ENCODE measurements around the gene SNX8.

The SNX8 gene

DNA sequence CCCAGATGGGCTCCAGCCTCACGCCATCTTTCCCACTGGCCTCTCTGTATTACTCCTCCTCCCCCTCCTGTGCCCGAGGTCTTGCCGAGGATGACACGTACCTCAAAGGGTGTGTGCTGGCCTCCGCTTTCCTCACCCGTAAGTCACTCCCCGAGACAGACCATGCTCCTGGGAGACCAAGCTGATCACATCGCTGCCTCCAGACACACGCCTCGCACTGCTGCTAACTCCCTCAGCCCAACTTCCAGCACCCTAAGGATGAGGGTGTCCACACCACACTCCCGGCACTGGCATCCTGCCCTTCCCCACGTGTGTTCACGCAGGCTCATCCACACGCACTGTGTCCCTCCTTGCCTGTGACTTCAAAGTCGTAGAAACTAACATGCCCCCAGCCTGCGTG lies 105.5 kb downstream of the SNX8 start:
- H2AFZ ChIP-seq (ENCODE audit: low read depth, low read length), result no peak overlapping the region
- H3K27ac ChIP-seq (ENCODE audit: low read length), result no peak overlapping the region
- no peak overlapping the region for H3K9ac ChIP-seq (ENCODE audit: low read length)
- H3K27me3 ChIP-seq (ENCODE audit: low read depth, low read length), result no peaks in the 10 kb centered on the region
- H3K9me3 ChIP-seq (ENCODE audit: insufficient read depth, low read length), result no peaks in the 10 kb centered on the region
- H3K4me2 ChIP-seq (ENCODE audit: low read length), result no peak overlapping the region
- H3K36me3 ChIP-seq (replicated peaks; ENCODE audit: low read depth, low read length), result peaks cover 6% of the 10 kb centered on the region
- no peaks in the 10 kb centered on the region for H3K79me2 ChIP-seq (ENCODE audit: low read length)
- no peak overlapping the region for H3K4me3 ChIP-seq (ENCODE audit: low read length)
- H4K20me1 ChIP-seq (ENCODE audit: insufficient read depth, low read length), result no peaks in the 10 kb centered on the region
- no peak for TF ChIP-seq EZH2phosphoT487 (IDR thresholded peaks at IDR 0.05; ENCODE audit: low read depth)
- TF ChIP-seq, protein P1, sequence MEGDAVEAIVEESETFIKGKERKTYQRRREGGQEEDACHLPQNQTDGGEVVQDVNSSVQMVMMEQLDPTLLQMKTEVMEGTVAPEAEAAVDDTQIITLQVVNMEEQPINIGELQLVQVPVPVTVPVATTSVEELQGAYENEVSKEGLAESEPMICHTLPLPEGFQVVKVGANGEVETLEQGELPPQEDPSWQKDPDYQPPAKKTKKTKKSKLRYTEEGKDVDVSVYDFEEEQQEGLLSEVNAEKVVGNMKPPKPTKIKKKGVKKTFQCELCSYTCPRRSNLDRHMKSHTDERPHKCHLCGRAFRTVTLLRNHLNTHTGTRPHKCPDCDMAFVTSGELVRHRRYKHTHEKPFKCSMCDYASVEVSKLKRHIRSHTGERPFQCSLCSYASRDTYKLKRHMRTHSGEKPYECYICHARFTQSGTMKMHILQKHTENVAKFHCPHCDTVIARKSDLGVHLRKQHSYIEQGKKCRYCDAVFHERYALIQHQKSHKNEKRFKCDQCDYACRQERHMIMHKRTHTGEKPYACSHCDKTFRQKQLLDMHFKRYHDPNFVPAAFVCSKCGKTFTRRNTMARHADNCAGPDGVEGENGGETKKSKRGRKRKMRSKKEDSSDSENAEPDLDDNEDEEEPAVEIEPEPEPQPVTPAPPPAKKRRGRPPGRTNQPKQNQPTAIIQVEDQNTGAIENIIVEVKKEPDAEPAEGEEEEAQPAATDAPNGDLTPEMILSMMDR (IDR thresholded peaks at IDR 0.05; ENCODE audit: low read depth, low read length), result no peak
- H3K4me1 ChIP-seq (ENCODE audit: low read length), result peaks cover 4% of the 10 kb centered on the region; the same call in 1 of the 2 replicates

DNA sequence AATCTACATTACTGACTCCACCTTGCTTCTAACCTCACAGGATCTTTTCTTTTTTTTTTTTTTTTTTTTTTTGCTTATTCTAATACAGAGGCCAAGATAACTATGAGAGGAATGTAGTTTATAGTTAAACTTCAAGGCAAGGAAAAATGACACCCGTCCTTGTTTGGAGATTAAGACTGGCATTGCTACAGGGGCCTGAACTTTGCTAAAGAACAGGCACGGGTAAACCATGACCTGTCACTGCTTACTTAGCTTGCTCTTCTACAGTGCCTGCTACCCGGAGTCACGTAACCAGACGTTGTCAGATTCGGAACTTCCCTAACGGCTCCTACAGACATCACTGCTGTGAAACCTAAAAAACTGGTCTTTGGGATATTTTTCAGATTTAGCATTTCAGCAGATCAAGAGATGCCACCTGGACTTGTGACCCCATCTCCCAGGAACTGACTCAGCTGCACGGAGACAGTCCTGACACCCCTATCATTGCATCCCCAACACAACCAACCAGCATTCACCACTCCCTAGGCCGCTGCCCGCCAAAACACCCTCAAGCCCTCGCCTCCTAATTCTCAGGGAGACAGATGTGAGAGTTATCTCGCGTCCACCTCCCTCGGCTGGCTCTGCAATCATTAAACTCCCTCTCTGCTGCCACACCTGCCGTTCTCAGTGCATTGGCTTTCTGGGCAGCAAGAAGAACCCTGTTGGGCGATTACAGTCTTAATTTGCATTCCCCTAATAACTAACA lies 109.0 kb downstream of the SNX8 start:
- no peak overlapping the region for H3K4me3 ChIP-seq (ENCODE audit: low read length)
- H2AFZ ChIP-seq (ENCODE audit: low read depth, low read length), result no peak overlapping the region
- H3K4me2 ChIP-seq (ENCODE audit: low read length), result no peak overlapping the region
- peaks cover 7% of the 10 kb centered on the region for H3K36me3 ChIP-seq (replicated peaks; ENCODE audit: low read depth, low read length)
- no peak overlapping the region for H3K27ac ChIP-seq (ENCODE audit: low read length)
- TF ChIP-seq, protein P1 (IDR thresholded peaks at IDR 0.05; ENCODE audit: low read depth, low read length), result no peak
- no peak for TF ChIP-seq EZH2phosphoT487 (IDR thresholded peaks at IDR 0.05; ENCODE audit: low read depth)
- no peak overlapping the region for H3K9ac ChIP-seq (ENCODE audit: low read length)
- H3K4me1 ChIP-seq (ENCODE audit: low read length), result peaks cover 6% of the 10 kb centered on the region; the same call in 1 of the 2 replicates
- no peaks in the 10 kb centered on the region for H3K27me3 ChIP-seq (ENCODE audit: low read depth, low read length)
- no peaks in the 10 kb centered on the region for H3K9me3 ChIP-seq (ENCODE audit: insufficient read depth, low read length)
- no peaks in the 10 kb centered on the region for H4K20me1 ChIP-seq (ENCODE audit: insufficient read depth, low read length)
- no peaks in the 10 kb centered on the region for H3K79me2 ChIP-seq (ENCODE audit: low read length)

DNA sequence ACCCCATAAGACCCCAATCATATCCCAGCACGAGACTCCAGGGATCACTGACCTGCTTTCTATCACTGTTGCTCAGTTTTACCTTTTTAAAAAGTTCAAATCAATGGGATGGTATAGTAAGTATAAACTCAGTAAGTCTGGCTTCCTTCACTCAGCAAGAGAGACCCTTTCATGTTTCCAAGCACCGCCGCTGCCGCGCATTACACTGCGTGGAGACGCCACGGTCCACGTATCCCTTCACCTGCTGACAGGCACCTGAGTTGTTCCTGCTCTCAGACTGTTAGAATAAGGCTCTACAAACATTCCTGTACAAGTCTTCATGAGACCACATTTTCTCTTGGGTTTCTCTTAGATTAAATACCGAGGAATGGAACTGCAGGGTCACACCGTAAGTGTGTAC lies 109.8 kb downstream of the SNX8 start:
- no peak for TF ChIP-seq EZH2phosphoT487 (IDR thresholded peaks at IDR 0.05; ENCODE audit: low read depth)
- TF ChIP-seq, protein P1 (IDR thresholded peaks at IDR 0.05; ENCODE audit: low read depth, low read length), result no peak
- Histone ChIP-seq H2AFZ (ENCODE audit: low read depth, low read length) (no peak overlapping the region), H3K36me3 (replicated peaks; ENCODE audit: low read depth, low read length) (peaks cover 8% of the 10 kb centered on the region), H3K9me3 (ENCODE audit: insufficient read depth, low read length) (no peaks in the 10 kb centered on the region), H3K9ac (ENCODE audit: low read length) (no peak overlapping the region), H3K27me3 (ENCODE audit: low read depth, low read length) (no peaks in the 10 kb centered on the region), H3K27ac (ENCODE audit: low read length) (no peak overlapping the region), H3K4me2 (ENCODE audit: low read length) (no peak overlapping the region), H3K4me3 (ENCODE audit: low read length) (no peak overlapping the region), H3K79me2 (ENCODE audit: low read length) (no peaks in the 10 kb centered on the region), H3K4me1 (ENCODE audit: low read length) (peaks cover 6% of the 10 kb centered on the region; the same call in 1 of the 2 replicates), H4K20me1 (ENCODE audit: insufficient read depth, low read length) (no peaks in the 10 kb centered on the region)

DNA sequence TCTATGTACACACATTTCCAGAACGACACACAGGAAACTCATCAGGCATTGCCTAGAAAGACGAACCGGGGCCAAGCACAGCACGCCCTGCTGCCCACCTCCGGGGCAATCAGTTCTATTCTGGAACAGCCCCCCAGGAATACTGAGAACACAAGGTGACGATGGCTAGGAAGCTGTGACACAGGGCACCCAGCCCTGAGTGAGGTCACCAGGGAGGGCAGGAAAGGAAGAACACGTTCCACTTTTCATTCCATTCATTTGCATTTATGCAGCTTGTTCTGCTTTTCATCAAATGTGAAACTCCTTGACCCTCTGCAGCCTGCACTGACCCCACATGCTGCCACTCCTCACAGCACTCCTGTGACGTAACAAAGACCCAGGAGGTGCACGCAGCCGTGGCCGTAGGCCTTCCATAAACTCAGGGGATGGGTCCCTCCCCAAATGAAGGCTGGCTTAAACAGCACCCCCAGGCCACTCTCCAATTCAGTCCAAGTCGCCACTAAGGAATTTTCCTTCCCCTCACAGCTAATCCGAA lies 110.4 kb downstream of the SNX8 start:
- Histone ChIP-seq H3K9ac (ENCODE audit: low read length) (no peak overlapping the region), H4K20me1 (ENCODE audit: insufficient read depth, low read length) (no peaks in the 10 kb centered on the region), H3K27ac (ENCODE audit: low read length) (no peak overlapping the region), H3K4me2 (ENCODE audit: low read length) (no peak overlapping the region), H3K4me3 (ENCODE audit: low read length) (no peak overlapping the region), H3K79me2 (ENCODE audit: low read length) (no peaks in the 10 kb centered on the region), H3K27me3 (ENCODE audit: low read depth, low read length) (no peaks in the 10 kb centered on the region), H3K9me3 (ENCODE audit: insufficient read depth, low read length) (no peaks in the 10 kb centered on the region), H3K4me1 (ENCODE audit: low read length) (peaks cover 6% of the 10 kb centered on the region; the same call in 1 of the 2 replicates), H2AFZ (ENCODE audit: low read depth, low read length) (no peak overlapping the region), H3K36me3 (replicated peaks; ENCODE audit: low read depth, low read length) (peaks cover 8% of the 10 kb centered on the region)
- TF ChIP-seq EZH2phosphoT487 (IDR thresholded peaks at IDR 0.05; ENCODE audit: low read depth), result no peak
- TF ChIP-seq, protein P1 (IDR thresholded peaks at IDR 0.05; ENCODE audit: low read depth, low read length), result no peak
